H9 (cell line): ENCODE data around the gene KCNIP1. TPM values are rescaled to one million over a fixed set of nuclear protein-coding genes. Genes with fewer than 3 reads are reported as not detected.

ENCODE experiments used
- DNase-seq: peaks from one replicate; pipeline ENCODE4 v3.0.0-alpha.2; 2017
- H2AFZ ChIP-seq: one replicate; pipeline ENCODE4 v1.6.1; 2013; ENCODE audit warnings: mild to moderate bottlenecking, low read length, control low read depth, moderate library complexity
- H2AK5ac ChIP-seq: 2 replicates; pipeline ENCODE4 v1.6.1; 2013; ENCODE audit warnings: low read length, control low read depth, mixed read lengths; ENCODE audit not compliant: insufficient read length
- H2BK120ac ChIP-seq: one replicate; pipeline ENCODE4 v1.6.1; 2013; ENCODE audit warnings: low read depth, mild to moderate bottlenecking, low read length, control low read depth, inconsistent platforms; ENCODE audit not compliant: poor library complexity, severe bottlenecking
- H2BK12ac ChIP-seq: 2 replicates; pipeline ENCODE4 v1.6.1; 2013; ENCODE audit warnings: low read length, control low read depth, mixed read lengths, low read depth; ENCODE audit not compliant: insufficient read length
- H2BK15ac ChIP-seq: 2 replicates; pipeline ENCODE4 v1.6.1; 2013; ENCODE audit warnings: low read depth, low read length, control low read depth
- H2BK20ac ChIP-seq: one replicate; pipeline ENCODE4 v1.6.1; 2013; ENCODE audit warnings: low read depth, mild to moderate bottlenecking, low read length, control low read depth, inconsistent platforms; ENCODE audit not compliant: poor library complexity, severe bottlenecking
- H2BK5ac ChIP-seq: 2 replicates; pipeline ENCODE4 v1.6.1; 2013; ENCODE audit warnings: low read length, control low read depth, mixed read lengths; ENCODE audit not compliant: insufficient read length
- H3K14ac ChIP-seq: 2 replicates; pipeline ENCODE4 v1.6.1; 2013; ENCODE audit warnings: low read length, control low read depth; ENCODE audit not compliant: insufficient read depth
- H3K18ac ChIP-seq: 2 replicates; pipeline ENCODE4 v1.6.1; 2013; ENCODE audit warnings: low read depth, mild to moderate bottlenecking, mixed read lengths, low read length, control low read depth; ENCODE audit not compliant: insufficient read length
- H3K23ac ChIP-seq: 2 replicates; pipeline ENCODE4 v1.6.1; 2013; ENCODE audit warnings: low read length, control low read depth, mixed read lengths, low read depth; ENCODE audit not compliant: insufficient read length
- H3K23me2 ChIP-seq: 2 replicates; pipeline ENCODE4 v1.6.1; 2013; ENCODE audit warnings: low read depth, mild to moderate bottlenecking, mixed read lengths, low read length, control low read depth; ENCODE audit not compliant: insufficient read length, poor library complexity, severe bottlenecking
- H3K27ac ChIP-seq: 2 replicates; pipeline ENCODE4 v1.5.1; 2013; ENCODE audit warnings: low read length, control low read depth, mixed read lengths, low read depth; ENCODE audit not compliant: insufficient read length
- H3K27me3 ChIP-seq: 2 replicates; pipeline ENCODE4 v1.6.1; 2013; ENCODE audit warnings: low read length, control low read depth, inconsistent platforms; ENCODE audit not compliant: insufficient read depth
- H3K4ac ChIP-seq: 2 replicates; pipeline ENCODE4 v1.6.1; 2013; ENCODE audit warnings: low read depth, mild to moderate bottlenecking, control low read depth, inconsistent platforms, low read length, moderate library complexity
- H3K4me1 ChIP-seq: 2 replicates; pipeline ENCODE4 v1.6.1; 2013; ENCODE audit warnings: low read length, control low read depth, inconsistent platforms; ENCODE audit not compliant: insufficient read depth
- H3K4me2 ChIP-seq: 2 replicates; pipeline ENCODE4 v1.6.1; 2013; ENCODE audit warnings: low read length, control low read depth, mixed read lengths; ENCODE audit not compliant: insufficient read length, insufficient read depth
- H3K56ac ChIP-seq: 2 replicates; pipeline ENCODE4 v1.6.1; 2013; ENCODE audit warnings: low read depth, mild to moderate bottlenecking, mixed read lengths, low read length, control low read depth; ENCODE audit not compliant: insufficient read length
- H3K79me1 ChIP-seq: 2 replicates; pipeline ENCODE4 v1.6.1; 2013; ENCODE audit warnings: low read depth, mild to moderate bottlenecking, moderate library complexity, low read length, control low read depth, inconsistent platforms; ENCODE audit not compliant: insufficient read depth, poor library complexity, severe bottlenecking
- H3K79me2 ChIP-seq: 2 replicates; pipeline ENCODE4 v1.6.1; 2013; ENCODE audit warnings: low read length, control low read depth, inconsistent platforms; ENCODE audit not compliant: insufficient read depth
- H3K9ac ChIP-seq: 2 replicates; pipeline ENCODE4 v1.6.1; 2013; ENCODE audit warnings: low read length, control low read depth, mixed read lengths; ENCODE audit not compliant: insufficient read length; ENCODE audit errors: extremely low read depth
- H3K9me3 ChIP-seq: one replicate; pipeline ENCODE4 v1.6.1; 2013; ENCODE audit warnings: low read depth, low read length, inconsistent platforms; ENCODE audit not compliant: control insufficient read depth
- H3T11ph ChIP-seq: one replicate; pipeline ENCODE4 v1.6.1; 2013; ENCODE audit warnings: mild to moderate bottlenecking, low read length, control low read depth, inconsistent platforms
- H4K20me1 ChIP-seq: one replicate; pipeline ENCODE4 v1.6.1; 2013; ENCODE audit not compliant: control insufficient read depth, insufficient read length, insufficient read depth
- H4K5ac ChIP-seq: 2 replicates; pipeline ENCODE4 v1.6.1; 2013; ENCODE audit warnings: low read depth, mild to moderate bottlenecking, mixed read lengths, low read length, control low read depth; ENCODE audit not compliant: insufficient read length
- H4K8ac ChIP-seq: replicated peaks from 2 replicates; pipeline ENCODE4 v1.6.1; 2013; ENCODE audit warnings: low read length, control low read depth, mixed read lengths, low read depth; ENCODE audit not compliant: insufficient read length
- H4K91ac ChIP-seq: 2 replicates; pipeline ENCODE4 v1.6.1; 2013; ENCODE audit warnings: low read depth, mild to moderate bottlenecking, moderate library complexity, mixed read lengths, low read length, control low read depth; ENCODE audit not compliant: insufficient read length
- H3K27ac Mint-ChIP-seq, 3 experiments: 2 replicates in 2 of 3; 3 replicates in 1 of 3; pipeline ENCODE4 v1.8.0; 2020 to 2021; ENCODE audit warnings: mixed read lengths in 3 of 3, mild to moderate bottlenecking in 1 of 3, moderate library complexity in 1 of 3
- H3K27me3 Mint-ChIP-seq: 2 replicates; pipeline ENCODE4 v1.8.0; 2021; ENCODE audit warnings: low read depth, mild to moderate bottlenecking, moderate library complexity, mixed read lengths
- H3K36me3 Mint-ChIP-seq, 3 experiments: 2 replicates in 2 of 3; 3 replicates in 1 of 3; pipeline ENCODE4 v1.8.0; 2020 to 2021; ENCODE audit warnings: low read depth in 3 of 3, mixed read lengths in 3 of 3; ENCODE audit not compliant: insufficient read depth in 1 of 3
- H3K4me1 Mint-ChIP-seq, 2 experiments: 2 replicates each; pipeline ENCODE4 v1.8.0; 2020; ENCODE audit warnings: mixed read lengths in 2 of 2
- H3K4me3 Mint-ChIP-seq, 2 experiments: 2 replicates in 1 of 2; 3 replicates in 1 of 2; pipeline ENCODE4 v1.8.0; 2020 to 2021; ENCODE audit warnings: mild to moderate bottlenecking in 2 of 2, mixed read lengths in 2 of 2, moderate library complexity in 1 of 2
- H3K9me3 Mint-ChIP-seq, 2 experiments: 2 replicates in 1 of 2; 3 replicates in 1 of 2; pipeline ENCODE4 v1.8.0; 2020; ENCODE audit warnings: mild to moderate bottlenecking in 2 of 2, mixed read lengths in 2 of 2, moderate library complexity in 1 of 2
- CTCF ChIP-seq: fragments of 200-600 bp; sonication (generic); conservative IDR thresholded peaks from 3 replicates; pipeline ENCODE4 v1.8.0; 2021; ENCODE audit warnings: antibody characterized with exemption, mild to moderate bottlenecking
- WGBS: extraction: QIAGEN DNeasy Blood & Tissue Kit; methylation state at CpG from one replicate; pipeline ENCODE4 v1.1.7; 2013; ENCODE audit warnings: missing lambda C conversion rate, low lambda C conversion rate, mixed read lengths; ENCODE audit not compliant: insufficient read length; ENCODE audit errors: extremely low coverage; 5-methylcytosine and 5-hydroxymethylcytosine counted together
- total RNA-seq: library from RNA; stranded (reverse); gene quantifications from 2 replicates; pipeline ENCODE4 v1.2.1, GENCODE V29; 2021

The KCNIP1 gene
- total RNA-seq, 1 experiment from 2014 or later, result 0.63 TPM

GRCh38 chr5:170501361-170501760, 2.5 kb upstream of the KCNIP1 start:
- H2AFZ ChIP-seq, result no peak overlapping the region
- TF ChIP-seq CTCF, result no peak
- no peak overlapping the region for H2BK20ac ChIP-seq
- no peaks in the 10 kb centered on the region for H3K4me1 ChIP-seq
- no peaks in the 10 kb centered on the region for H3K9me3 ChIP-seq
- H3K14ac ChIP-seq, result no peak overlapping the region
- H3K36me3 Mint-ChIP-seq, result no peaks in the 10 kb centered on the region
- H3K27ac Mint-ChIP-seq, result no peak overlapping the region; a peak in 1 of 7 replicates
- H3K4me2 ChIP-seq, result no peak overlapping the region
- no peak overlapping the region for H3K27ac ChIP-seq
- H3T11ph ChIP-seq, result no peak overlapping the region
- no peaks in the 10 kb centered on the region for H3K23me2 ChIP-seq
- H3K23ac ChIP-seq, result no peak overlapping the region
- no CpG with 5 or more reads among the region's 1 CpG for WGBS
- H4K91ac ChIP-seq, result no peak overlapping the region
- H4K5ac ChIP-seq, result no peak overlapping the region
- no peak overlapping the region for H3K4me3 Mint-ChIP-seq
- H4K8ac ChIP-seq, result no peak overlapping the region
- no peak overlapping the region for H2BK120ac ChIP-seq
- no peak overlapping the region for H3K4ac ChIP-seq
- H2BK12ac ChIP-seq, result no peak overlapping the region
- H3K27me3 ChIP-seq, result peaks cover 11% of the 10 kb centered on the region; the same call in 1 of the 2 replicates
- no peak overlapping the region for H3K18ac ChIP-seq
- no peaks in the 10 kb centered on the region; a peak in 1 of 5 replicates for H3K9me3 Mint-ChIP-seq
- no peak overlapping the region for H2AK5ac ChIP-seq
- peaks cover 10 to 43% of the 10 kb centered on the region in 2 experiments for H3K4me1 Mint-ChIP-seq
- DNase-seq, result no peak
- no peak overlapping the region for H3K9ac ChIP-seq
- no peaks in the 10 kb centered on the region for H3K79me1 ChIP-seq
- H4K20me1 ChIP-seq, result no peaks in the 10 kb centered on the region
- H2BK15ac ChIP-seq, result no peak overlapping the region
- no peaks in the 10 kb centered on the region for H3K79me2 ChIP-seq
- H3K27me3 Mint-ChIP-seq, result peaks cover 51% of the 10 kb centered on the region
- H3K56ac ChIP-seq, result no peak overlapping the region
- H2BK5ac ChIP-seq, result no peak overlapping the region
